ENCODE results near the gene SAMD13.

- TF ChIP-seq, protein P1, sequence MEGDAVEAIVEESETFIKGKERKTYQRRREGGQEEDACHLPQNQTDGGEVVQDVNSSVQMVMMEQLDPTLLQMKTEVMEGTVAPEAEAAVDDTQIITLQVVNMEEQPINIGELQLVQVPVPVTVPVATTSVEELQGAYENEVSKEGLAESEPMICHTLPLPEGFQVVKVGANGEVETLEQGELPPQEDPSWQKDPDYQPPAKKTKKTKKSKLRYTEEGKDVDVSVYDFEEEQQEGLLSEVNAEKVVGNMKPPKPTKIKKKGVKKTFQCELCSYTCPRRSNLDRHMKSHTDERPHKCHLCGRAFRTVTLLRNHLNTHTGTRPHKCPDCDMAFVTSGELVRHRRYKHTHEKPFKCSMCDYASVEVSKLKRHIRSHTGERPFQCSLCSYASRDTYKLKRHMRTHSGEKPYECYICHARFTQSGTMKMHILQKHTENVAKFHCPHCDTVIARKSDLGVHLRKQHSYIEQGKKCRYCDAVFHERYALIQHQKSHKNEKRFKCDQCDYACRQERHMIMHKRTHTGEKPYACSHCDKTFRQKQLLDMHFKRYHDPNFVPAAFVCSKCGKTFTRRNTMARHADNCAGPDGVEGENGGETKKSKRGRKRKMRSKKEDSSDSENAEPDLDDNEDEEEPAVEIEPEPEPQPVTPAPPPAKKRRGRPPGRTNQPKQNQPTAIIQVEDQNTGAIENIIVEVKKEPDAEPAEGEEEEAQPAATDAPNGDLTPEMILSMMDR (IDR thresholded peaks at IDR 0.05) = no peak
- TF ChIP-seq POLR2AphosphoS5 (IDR thresholded peaks at IDR 0.05) = no peak
These were observed 5.9 kb downstream of the SAMD13 start for GRCh38 chr1:84307398-84307797.
